Measurements from ENCODE around the gene NAGK.

NAGK gene

DNA sequence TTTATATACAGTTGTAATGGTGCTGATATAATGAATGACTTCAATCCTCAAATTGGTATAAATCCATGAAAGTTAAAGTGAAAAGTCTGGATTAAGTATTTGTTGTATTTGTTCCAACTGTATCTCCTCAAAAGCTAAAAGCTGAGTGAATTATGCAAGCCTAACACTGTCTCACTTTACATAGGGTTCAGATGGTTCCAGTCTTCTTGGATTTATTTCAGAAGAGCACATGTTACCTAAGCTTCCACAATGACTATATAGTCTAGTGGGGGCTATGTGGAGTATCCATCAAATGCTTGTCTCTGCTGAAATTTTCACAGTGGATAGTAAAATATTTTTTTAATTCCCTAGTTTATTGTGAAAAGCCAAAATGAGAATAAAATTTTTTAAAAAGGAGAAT, 48.6 kb downstream of the NAGK start:
- no peak for DNase-seq

DNA sequence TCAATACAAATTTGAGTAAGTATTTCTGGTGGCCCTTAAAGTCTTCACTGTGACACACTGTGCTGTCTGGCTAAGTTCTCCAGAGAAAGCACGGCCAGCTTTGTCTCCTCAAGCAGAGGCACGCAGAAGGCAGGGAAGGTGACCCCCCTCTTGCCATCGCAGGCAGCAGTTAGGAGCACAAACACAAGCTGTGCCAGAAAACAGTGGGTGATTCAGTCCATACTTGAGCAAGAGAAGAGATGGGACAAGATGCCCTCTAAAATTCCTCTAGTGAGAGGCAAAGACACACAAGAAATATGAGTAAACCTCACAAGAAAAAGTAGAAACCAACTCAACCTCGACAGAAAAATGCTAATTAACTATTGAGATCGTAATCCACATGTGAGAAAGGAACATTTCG, 51.7 kb downstream of the NAGK start:
- no peak for DNase-seq

GRCh38 chr2:71121479-71121878, 53.0 kb downstream of the NAGK start:
- no peak for DNase-seq

GRCh38 chr2:71122387-71123298, 54.2 kb downstream of the NAGK start:
- DNase-seq: no peak

- no peak for DNase-seq
Measured at GRCh38 chr2:71125506-71126294, 57.3 kb downstream of the NAGK start.

- no peak for DNase-seq
Measured at GRCh38 chr2:71126957-71127356, 58.5 kb downstream of the NAGK start.
